Kidney tubule cell (primary cell): ENCODE data around the gene MBD2.
A peak's percentile ranks its signal among the peaks of the same experiment; 100 is the strongest.
"Not testable (repeated sequence)": the region's sequence is repeated elsewhere in the genome, so short reads cannot be mapped to it uniquely, and the experiment has no call there.

ENCODE experiments used
- DNase-seq: peaks from one replicate; pipeline ENCODE4 v3.0.0-alpha.2; 2018; ENCODE audit warnings: low spot score

MBD2 gene

DNA sequence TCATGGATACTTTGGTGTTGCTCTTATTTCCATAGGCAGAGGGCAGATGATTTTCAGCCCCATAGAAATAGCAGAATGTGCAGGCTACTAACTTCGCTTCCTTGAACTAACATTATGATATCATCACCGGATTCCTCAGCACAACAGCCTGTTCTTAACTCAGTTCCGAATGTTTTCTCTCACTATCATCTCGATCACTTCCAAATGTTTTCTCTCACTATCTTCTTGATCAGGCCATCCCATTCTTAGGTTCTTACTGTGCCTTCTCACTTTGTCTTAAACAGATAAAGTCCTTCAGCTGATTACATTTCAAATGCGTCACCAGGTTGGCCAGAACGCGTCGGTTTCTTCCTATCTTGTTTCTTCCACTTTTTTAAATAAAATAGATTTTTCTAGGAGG is 11.4 kb upstream of the MBD2 start:
- no peak for DNase-seq

DNA sequence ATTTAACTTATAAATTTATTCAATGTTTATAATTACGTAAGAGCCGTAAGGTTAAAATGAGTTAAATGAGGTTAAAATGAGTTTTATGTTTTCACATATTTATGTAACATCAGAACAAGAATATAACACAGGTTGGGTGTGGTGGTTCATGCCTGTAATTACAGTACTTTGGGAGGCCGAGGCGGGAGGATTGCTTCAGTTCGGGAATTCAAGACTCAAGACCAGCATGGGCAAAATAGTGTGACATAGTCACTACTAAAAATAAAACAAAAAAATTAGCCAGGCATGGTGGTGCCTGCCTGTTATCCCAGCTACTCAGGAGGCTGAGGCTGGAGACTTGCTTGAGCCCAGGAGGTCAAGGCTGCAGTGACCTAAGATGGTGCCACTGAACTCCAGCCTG is 9.3 kb upstream of the MBD2 start:
- no peak for DNase-seq

DNA sequence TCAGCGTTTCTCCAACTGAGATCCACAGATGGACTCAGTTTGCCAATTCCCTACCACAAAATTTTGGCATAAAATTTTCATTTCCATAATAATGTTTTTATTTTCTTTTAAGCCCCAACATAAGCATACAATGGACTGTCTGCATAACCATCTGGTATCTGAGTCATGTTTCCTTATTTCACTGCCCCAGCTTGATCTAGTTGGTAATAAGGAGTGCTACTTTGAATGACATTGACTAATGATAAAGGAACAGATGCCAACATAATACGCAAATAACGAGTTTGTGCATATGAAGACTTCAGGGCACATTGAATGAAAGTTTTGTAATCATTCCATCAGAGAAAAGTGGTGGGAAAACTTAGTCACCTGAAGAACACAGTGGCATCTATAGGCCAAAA is 8.8 kb upstream of the MBD2 start:
- no peak for DNase-seq

DNA sequence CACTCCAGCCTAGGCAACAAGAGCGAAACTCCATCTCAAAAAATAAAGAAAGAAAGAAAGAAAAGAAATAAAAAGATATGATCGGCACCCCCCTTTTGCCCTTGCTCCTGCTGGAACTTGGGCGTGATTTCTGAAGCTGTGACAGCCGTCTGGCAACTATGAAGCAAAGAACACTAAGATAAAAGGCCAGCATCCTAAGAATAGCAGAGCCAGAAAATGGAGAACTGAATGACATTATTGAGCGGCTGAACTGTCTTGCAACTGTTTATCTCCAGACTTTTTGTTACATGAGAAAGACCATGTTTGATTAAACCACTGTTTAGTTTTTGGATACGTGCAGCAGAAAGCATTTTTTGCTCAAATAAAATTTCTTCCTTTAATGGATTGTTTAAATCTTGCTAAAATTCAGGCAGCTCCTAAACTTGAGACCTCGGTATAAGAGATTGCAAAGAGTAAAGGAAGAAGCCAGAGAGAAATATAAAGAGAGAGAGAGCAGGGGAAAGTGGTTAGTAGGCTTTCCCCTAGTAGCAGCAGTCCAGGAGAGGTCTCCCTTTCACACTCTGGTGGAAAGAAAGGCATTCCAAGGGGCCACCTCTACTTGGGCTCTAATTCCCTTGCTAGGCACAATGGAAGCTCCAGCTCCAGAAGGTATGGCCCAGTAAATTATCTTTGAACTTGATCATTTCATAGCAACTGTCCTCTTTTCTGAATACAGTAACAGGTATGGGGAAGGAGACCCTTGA is 8.2 kb upstream of the MBD2 start:
- no peak for DNase-seq

DNA sequence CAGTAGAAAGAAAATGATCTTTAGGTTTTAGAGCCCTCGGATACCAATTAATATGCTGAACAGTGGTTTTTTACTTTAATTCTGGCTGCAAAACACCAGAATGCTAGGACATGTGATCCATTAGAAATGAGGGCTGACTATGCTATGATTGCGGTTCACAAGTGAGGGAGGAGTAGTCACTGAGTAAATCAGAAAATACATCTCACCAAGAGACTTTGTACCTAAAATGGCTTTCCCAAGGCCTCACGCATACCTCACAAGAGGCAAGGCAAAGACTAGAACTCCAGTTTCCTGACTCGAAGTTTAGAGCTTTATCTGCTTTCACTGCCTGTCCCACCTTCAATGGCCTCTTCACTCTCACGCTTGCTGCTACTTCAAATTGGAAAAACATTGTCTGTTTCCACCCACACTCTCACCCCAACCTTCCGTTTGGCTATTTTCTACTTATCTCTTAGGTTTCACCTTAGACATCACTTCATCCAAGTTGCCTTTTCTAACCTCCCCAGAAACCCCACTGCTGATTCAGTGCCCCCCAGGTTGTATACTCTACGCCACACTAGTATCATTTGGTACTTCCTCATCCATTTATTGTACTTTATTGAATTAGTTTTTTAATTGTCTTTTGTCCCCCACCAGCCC is 5.1 kb upstream of the MBD2 start:
- no peak for DNase-seq

DNA sequence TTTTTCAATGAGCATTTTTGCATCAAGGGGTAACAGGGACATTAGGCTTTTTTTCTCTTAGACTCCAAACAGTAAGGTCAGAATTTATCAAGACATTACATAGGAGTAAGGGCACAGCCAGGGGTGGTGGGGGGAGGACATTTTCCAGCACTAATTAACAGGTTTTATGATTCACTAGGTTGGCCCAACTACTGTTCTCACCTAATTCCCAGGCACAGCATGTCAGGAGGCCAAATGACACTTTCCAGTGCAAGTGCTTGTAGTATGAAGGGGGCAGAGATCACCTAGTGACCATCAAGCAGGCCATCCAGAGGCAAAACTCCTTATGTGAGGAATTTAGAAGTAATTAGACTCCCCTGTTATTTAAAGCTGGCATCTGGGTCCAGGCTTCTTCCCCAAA is 3.9 kb upstream of the MBD2 start:
- peak; percentile 56 for DNase-seq

DNA sequence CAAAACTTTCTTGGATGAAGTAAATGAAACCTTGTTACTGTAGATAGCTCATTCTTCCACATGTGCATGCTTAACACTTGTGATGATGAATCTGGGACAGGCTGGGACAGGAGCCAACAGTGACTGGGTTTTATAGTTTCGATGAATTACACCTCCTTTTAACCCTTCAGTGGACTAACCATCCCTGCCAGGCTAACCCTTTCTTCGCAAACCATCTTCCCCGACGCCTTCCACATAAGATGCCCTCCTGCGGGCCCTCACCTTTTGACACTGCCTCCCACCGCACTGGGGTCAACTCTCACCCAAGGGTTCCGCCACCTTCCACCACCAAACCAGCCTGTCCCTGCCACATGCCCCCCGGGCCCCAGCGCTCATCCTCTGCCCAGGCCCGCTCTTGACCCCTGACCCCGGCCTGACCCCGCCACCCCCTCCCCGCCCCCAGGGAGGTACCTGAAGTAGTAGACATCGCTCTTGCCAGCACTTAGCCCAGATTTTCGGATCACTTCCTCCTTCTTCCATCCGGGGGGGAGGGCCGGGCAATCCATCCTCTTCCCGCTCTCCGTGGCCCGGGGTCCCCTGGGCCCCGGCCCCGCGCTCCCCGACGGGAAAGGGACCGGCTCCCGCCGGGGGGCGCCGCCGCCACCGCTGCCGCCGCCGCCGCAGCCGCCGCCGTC is 764 bp downstream of the MBD2 start:
- peak; percentile 88 for DNase-seq

DNA sequence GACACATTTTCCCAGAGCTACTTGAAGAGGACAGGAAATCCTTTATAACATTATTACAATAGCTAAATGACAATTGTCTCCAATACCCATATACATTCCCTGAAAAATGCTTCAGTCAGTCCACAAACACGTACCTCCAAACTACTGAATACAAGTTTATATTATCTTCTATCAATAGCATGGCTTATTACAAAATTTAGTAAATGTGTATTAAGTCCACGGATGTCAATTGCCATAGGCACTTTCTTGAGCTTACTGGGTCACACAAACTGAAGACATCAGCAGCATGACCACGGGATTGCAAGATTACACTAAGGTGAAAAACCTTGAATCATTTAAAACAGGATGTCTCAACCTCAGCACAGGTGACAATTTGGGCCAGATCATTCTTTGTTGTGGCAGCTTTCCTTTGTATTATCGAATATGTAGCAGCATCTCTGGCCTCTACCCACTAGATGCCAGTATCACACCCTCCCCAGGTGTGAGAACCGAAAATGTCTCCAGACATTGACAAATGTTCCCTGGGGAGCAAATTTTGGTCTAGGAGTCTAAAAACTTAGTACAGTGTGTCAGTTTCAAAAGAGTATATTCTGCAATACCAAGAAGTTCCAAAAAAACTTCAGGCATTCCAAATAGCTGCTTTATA is 1.4 kb downstream of the MBD2 start:
- no peak for DNase-seq

DNA sequence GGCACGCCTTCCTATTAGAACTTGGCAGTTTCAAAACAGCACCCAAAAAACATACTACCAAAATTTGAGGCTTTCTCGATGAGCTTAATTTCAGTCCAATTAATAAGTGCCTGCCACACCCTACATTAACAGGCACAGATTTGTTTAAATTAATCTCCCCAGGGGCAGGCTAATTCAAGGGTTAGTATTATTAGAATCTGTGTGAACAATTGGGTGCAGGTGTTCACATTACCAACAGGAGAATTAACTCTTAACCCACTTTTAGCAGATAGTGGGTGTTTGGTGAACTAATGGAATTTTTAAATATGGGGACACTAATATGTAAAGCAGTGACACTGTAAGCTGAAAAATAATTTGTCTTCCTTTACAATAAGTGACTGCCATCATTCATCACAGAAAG is 4.1 kb downstream of the MBD2 start:
- no peak for DNase-seq

DNA sequence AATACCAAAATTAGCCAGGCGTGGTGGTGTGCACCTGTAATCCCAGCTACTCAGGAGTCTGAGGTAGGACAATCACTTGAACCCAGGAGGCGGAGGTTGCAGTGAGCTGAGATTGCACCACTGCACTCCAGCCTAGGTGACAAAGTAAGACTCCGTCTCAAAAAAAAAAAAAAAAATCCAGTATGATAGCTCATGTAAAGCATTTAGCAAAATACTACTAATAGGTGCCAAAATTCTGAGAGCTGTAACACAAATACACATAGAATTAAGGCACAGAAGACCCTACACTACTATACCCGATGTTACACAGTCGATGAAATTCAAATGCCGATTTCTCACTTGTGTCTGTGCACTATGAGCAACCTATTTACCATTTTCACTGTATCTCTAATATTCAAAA is 5.7 kb downstream of the MBD2 start:
- DNase-seq: not testable (repeated sequence)

DNA sequence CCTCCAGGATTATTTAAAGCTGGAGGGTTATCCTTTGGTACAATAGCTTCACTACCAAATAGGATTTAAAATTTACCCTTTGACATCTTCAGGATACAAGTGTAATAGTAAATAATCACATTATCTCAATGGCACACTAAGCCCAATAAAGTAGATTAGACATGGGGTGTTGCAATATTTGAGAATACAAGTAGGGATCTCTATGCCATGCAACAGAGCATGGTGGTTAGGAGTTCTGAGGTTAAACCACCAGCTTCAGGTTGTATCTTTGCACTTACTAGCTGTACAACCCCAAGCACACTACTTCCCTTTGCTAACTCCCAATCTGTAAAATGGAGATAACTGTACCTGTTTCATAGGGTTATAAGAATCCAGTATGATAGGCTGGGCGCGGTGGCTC is 6.2 kb downstream of the MBD2 start:
- DNase-seq: no peak

DNA sequence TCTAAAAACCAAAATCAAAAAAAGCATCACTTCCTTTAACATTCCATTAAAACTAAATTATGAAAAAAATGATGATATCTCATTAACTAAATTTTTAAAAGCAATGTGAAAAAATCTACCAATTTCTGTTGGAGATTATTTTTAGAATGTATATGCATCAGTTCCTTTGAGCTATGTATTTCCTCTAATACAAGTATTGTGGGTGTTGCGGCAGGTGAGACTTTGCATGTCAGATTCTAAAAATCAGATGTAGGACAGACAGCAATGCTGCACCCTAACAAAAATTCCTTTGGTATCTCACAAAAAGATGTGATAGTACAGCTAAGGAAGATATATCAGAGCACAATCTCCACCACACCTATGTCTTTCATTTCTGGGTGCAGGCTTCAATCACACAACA is 6.8 kb downstream of the MBD2 start:
- no peak for DNase-seq

DNA sequence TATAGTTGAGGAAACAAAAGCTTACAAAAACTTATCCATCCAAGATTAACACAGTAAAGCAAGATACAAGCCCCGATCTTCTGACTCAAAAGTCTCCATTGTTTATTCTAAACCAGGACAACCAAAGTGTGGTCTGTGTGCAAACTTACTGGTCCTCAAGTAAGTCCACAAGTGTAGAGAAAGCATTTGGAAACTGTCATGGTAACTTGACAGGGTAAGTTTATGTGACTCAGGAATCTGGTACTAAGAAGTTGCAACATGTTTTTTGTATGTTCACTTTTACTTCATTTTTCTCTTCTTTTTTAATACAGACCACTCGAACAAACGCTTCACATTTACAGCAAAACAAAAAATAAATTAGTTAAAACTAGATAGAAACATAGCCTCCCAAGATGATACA is 9.4 kb downstream of the MBD2 start:
- DNase-seq: peak; percentile 19

DNA sequence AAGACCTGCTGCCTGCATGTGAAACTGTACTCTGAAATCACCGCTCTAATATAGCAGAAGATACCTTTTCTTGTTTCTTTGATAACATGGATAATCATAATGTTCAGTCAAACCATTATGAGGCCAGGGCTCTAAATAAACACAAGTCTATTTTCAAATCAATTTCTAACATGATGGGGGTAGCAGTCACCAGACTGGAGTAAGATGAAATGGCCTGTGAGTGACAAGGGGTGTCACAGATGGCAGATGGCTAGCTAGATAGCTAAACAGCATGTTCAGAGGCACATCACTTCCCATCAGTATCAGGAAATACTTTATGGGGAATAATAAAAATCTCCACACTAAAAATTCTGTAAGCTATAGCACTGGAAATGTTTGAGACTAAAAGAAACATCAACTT is 14.0 kb downstream of the MBD2 start:
- DNase-seq: no peak

DNA sequence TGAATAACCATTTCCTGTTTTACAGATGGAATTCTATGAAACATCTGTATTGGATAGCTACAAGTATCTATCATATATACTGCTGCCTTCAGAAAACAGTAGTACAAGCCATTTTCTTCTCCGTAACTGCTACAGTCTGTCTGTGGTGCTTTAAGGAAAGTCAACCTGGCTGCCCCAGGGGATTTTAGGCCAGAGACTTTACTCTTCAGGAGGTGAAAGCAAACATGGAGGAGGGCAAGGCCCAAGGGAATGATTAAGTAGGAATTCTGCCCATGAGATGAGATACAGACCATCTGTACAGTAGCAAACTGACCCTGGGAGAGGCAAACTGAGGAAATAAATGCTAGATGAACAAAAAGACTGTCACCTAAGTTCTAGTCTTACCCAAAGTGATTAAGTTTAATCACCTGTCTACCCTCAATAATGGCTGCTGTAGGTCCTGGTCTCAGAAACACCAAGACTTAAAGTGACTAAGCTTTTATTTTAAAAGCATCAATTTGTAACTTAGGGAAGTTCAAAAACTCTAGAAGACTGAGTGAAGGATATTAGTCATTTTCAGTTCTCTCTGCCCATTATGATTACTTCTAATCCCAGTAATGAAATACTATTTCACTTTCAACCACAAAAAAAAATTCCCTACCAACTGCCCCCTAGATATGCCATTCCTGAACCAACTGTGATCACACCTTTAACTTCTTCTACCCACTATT is 14.8 kb downstream of the MBD2 start:
- peak; percentile 64 for DNase-seq

DNA sequence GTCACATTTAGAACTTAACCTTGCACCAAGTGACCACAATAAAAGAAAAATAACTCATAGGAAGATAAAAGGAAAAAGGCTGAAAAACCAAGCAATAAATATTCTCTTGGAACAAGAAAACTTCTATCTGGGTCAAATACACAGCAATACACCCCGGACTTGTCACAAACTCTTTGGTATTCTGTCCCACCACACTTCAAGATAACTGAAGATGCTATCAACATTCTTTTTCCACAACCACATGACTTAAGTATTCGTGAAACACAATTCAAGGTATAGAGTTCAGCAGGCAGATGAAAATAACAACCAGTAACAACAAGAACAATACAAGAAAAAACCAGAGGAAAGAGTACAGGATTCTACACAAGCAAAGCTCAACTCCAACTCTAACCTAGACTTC is 18.0 kb downstream of the MBD2 start:
- DNase-seq: no peak

DNA sequence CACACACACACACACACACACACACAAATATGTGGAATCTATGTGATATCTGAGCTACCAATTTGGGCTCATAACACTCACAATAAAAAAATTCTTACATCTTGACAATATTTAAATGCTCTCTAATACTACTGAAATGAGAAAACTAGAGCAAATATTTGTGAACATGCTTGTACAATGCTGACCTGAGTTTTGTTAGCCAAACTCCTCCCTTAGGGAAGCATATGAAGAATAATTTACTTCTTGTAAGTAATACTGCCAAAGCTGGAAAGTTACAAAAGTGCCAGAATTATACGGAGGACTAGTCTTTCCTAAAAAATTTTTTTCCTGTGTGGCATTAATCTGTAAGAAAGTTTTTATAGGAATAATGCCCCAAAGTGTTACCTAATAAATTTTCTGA is 18.5 kb downstream of the MBD2 start:
- no peak for DNase-seq

DNA sequence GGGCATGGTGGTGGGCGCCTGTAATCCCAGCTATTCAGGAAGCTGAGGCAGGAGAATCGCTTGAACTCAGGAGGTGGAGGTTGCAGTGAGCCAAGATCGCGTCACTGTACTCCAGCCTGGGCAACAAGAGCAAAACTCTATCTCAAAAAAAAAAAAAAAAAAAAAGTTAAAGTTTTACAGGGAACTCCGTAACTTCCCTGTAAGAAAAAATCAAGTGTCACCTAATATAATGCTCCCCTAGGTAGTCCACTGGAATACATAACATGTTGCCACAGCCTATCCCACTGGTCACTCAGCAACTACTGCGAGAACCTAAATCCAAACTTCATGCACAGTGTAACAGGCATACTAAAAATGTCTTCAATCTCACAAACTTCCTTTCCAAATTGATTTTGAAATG is 19.0 kb downstream of the MBD2 start:
- DNase-seq: peak; percentile 49

DNA sequence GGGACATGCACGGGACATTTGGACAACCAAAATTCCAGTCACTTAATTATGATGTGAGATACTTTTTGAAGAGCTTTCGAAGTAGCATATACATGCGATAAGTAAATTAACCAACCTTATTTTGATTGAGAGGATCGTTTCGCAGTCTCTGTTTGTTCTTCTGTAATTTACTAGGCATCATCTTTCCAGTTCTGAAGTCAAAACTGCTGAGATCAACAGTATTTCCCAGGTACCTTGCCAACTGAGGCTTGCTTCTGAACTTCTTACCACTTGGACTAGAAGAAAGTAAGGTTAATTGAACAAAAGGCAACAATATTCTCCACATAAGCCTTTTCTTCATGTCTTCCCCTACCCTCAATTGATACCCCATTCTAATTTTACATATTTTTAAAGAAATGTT is 19.6 kb downstream of the MBD2 start:
- DNase-seq: no peak

DNA sequence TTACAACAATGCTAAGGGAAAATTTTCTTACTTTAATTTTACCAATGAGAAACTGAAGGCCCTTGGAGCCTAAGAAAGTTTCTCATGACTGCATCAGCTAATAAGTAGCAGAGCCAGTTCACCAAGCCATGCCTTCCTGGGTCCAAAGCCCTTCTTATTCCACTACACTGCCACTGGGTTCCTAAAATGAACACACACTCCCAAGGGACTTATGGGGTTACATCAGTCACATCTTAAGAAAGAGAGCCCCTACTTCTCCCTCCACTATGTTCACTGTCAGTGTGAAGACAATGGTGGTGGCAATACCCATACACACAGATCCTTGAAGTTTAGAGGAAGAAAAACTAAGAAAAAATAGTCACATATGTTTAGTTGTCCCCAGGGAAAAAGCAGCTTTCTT is 20.6 kb downstream of the MBD2 start:
- DNase-seq: no peak

DNA sequence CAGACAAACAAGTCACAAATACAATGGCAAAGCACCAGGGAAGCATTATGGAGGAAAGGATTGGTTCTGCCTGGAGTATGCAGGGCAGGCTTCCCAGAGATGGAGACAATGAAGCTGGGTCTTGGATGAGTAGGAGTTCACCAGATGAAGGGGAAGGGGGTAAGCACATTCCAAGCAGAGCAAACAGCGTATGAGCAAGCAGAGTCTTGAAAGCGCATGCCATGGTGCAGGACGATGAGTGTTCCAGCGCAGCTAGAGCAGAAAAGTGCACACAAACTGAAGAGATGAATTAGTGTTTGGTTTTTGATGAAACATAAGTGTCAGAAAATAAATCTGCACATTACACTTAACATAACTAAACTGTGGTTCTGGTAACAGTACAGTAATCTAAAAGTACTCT is 21.6 kb downstream of the MBD2 start:
- no peak for DNase-seq

DNA sequence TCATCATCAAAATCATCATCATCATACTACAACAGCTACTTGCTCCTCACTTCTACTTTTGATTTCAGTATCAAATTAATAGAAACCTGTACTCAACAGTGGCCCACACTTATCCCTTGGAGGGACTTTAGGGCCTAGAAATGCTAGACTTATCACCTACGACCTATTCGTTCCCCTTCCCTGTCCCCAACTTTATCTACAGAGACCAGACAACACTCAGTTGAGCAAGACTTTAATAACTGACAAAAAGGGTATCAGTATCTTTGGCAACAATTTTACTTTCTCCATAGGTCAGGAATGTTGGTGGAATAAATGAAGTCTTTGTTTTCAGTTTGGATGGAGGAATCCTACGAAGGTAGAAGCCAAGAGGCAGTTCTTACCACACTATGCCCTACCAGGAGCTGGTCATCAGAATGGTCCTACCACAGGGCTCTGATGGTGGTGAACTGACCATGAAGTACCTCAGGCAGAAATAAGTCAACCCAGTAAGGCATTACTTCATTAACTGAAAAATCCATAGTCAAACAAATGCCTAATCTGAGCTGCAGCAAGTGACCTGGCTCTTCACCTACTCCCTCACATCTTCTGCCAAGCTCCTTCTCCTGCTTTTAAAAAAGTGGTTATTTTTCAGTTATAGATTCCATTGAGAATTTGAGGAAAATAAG is 26.6 kb downstream of the MBD2 start:
- DNase-seq: no peak
